Adrenal gland (tissue), 5 donors: ENCODE data around the gene KAT8.
"Not testable (repeated sequence)": the region's sequence is repeated elsewhere in the genome, so short reads cannot be mapped to it uniquely, and the experiment has no call there.

ENCODE experiments used
- POLR2A ChIP-seq, 2 donors: fragments of 450-650 bp; IDR thresholded peaks; one replicate each; pipeline ENCODE4 v1.6.1; 2017; ENCODE audit warnings: antibody characterized with exemption in 2 of 2, mild to moderate bottlenecking in 2 of 2, moderate library complexity in 1 of 2
- TF ChIP-seq, protein P1 (sequence below), 6 experiments: fragments of 450-650 bp in 4 of 6; fragments of 200-600 bp in 2 of 6; sonication (generic) in 1 of 6; IDR thresholded peaks; 1 replicate in 5 of 6; 2 replicates in 1 of 6; pipeline versions ENCODE4 v1.5.1 to v1.8.0; 2016 to 2021; ENCODE audit warnings: antibody characterized with exemption in 6 of 6, mild to moderate bottlenecking in 2 of 6, moderate library complexity in 1 of 6
- donor health status: DM: no; HTN: no; CAD: no.

DNA sequence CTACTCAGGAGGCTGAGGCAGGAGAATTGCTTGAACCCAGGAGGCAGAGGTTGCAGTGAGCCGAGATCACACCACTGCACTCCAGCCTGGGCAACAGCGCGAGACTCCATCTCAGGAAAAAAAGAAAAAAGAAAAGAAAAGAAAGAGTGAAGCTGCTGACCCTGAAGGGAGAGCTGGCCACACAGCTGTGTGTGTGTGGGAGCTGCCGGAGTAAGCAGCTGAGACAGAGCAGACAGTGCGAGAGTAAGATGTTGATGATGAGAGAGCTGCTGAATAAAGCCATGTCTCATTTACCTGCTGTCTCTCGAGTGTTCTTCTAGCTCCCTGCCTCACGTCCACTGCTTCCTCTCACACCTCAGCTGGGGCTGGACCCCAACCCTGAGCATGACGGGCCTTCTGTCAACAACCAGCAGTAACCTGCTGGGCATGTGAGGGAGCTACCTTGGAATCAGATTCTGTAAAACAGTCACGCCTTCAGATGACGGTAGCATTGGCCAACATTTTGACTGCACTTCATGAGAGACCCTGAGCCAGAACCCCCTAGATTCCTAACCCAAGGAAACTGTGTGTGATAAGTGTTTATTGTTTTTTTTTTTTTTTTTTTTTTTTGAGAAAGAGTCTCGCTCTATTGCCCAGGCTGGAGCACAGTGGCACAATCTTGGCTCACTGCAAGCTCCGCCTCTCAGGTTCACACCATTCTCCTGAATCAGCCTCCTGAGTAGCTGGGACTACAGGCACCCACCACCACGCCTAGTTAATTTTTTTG, 16.4 kb upstream of the KAT8 start:
- TF ChIP-seq, protein P1, sequence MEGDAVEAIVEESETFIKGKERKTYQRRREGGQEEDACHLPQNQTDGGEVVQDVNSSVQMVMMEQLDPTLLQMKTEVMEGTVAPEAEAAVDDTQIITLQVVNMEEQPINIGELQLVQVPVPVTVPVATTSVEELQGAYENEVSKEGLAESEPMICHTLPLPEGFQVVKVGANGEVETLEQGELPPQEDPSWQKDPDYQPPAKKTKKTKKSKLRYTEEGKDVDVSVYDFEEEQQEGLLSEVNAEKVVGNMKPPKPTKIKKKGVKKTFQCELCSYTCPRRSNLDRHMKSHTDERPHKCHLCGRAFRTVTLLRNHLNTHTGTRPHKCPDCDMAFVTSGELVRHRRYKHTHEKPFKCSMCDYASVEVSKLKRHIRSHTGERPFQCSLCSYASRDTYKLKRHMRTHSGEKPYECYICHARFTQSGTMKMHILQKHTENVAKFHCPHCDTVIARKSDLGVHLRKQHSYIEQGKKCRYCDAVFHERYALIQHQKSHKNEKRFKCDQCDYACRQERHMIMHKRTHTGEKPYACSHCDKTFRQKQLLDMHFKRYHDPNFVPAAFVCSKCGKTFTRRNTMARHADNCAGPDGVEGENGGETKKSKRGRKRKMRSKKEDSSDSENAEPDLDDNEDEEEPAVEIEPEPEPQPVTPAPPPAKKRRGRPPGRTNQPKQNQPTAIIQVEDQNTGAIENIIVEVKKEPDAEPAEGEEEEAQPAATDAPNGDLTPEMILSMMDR (IDR thresholded peaks at IDR 0.05), result not testable (repeated sequence)
- not testable (repeated sequence) for TF ChIP-seq POLR2A (IDR thresholded peaks at IDR 0.05)
